Heart left ventricle (tissue), 16 donors: Measurements from ENCODE around the gene DUXB. TPM values are rescaled to one million over a fixed set of nuclear protein-coding genes. Genes with fewer than 3 reads are reported as not detected.

Experiments
- ATAC-seq, 4 donors: fragments of 200-7000 bp; cut with Tn5 transposase; one replicate each; pipeline ENCODE4 v1.9.1; 2020 to 2022; ENCODE audit warnings: moderate library complexity in 4 of 4, mild to moderate bottlenecking in 3 of 4, moderate number of reproducible peaks in 1 of 4
- DNase-seq, 5 donors: peaks; one replicate each; pipeline ENCODE4 v3.0.0-alpha.2; 2020
- H3K27ac ChIP-seq, 12 donors: fragments of 200-600 bp; sonication (generic) in 4 of 12; one replicate each; pipeline versions ENCODE4 v1.5.0 to v1.8.0; 2016 to 2022; ENCODE audit warnings: mild to moderate bottlenecking in 2 of 12
- H3K27me3 ChIP-seq, 9 donors: fragments of 200-600 bp; sonication (generic) in 2 of 9; one replicate each; pipeline versions ENCODE4 v1.5.1 to v1.8.0; 2016 to 2022; ENCODE audit warnings: mild to moderate bottlenecking in 3 of 9
- H3K36me3 ChIP-seq, 9 donors: fragments of 200-600 bp; sonication (generic) in 2 of 9; one replicate each; pipeline versions ENCODE4 v1.5.0 to v1.8.0; 2018 to 2022; ENCODE audit warnings: mild to moderate bottlenecking in 2 of 9
- H3K4me1 ChIP-seq, 12 donors: fragments of 200-600 bp; sonication (generic) in 4 of 12; one replicate each; pipeline versions ENCODE4 v1.5.0 to v1.8.0; 2016 to 2022; ENCODE audit warnings: mild to moderate bottlenecking in 3 of 12
- H3K4me3 ChIP-seq, 12 donors: fragments of 200-600 bp; sonication (generic) in 4 of 12; one replicate each; pipeline versions ENCODE4 v1.5.0 to v1.8.0; 2017 to 2022; ENCODE audit warnings: mild to moderate bottlenecking in 9 of 12, moderate library complexity in 4 of 12
- H3K9me3 ChIP-seq, 12 donors: fragments of 200-600 bp; sonication (generic) in 4 of 12; one replicate each; pipeline versions ENCODE4 v1.5.0 to v1.8.0; 2016 to 2022; ENCODE audit warnings: mild to moderate bottlenecking in 1 of 12
- POLR2A ChIP-seq, 2 donors: fragments of 450-650 bp; IDR thresholded peaks; one replicate each; pipeline ENCODE4 v1.6.1; 2017; ENCODE audit warnings: antibody characterized with exemption in 2 of 2, mild to moderate bottlenecking in 2 of 2, moderate library complexity in 2 of 2
- WGBS, 4 donors: extraction: QIAGEN DNeasy Blood & Tissue Kit in 2 of 4; methylation state at CpG; one replicate each; pipeline versions ENCODE4 v1.1.5 to v1.1.7; 2013 to 2018; 5-methylcytosine and 5-hydroxymethylcytosine counted together
- intact Hi-C, 10 donors: fragments of 100-400 bp; cut with DNase I; formaldehyde crosslinking; loops; one replicate each; pipeline versions ENCODE4 v1.11.1 to v1.14.2; 2022
- long read RNA-seq, 3 donors: library from polyadenylated mRNA; unstranded; transcript quantifications; one replicate each; pipeline ENCODE4 v2.0.0, GENCODE V29; 2020 to 2021
- polyA plus RNA-seq, 2 donors: library from polyadenylated mRNA; stranded (reverse); fragments of 200-250 nt; gene quantifications; one replicate each; pipeline ENCODE4 v1.2.3, GENCODE V29; 2013
- total RNA-seq, 9 donors: library from RNA; depleted of rRNA in 2 of 9; stranded (reverse); fragments of >200 nt in 2 of 9; fragmentation: NEBNext Ultra II Directional in 3 of 9; extraction: Animal tissue kit (Norgen Biotek cat#: 25700) in 3 of 9; gene quantifications; one replicate each; pipeline versions ENCODE4 v1.1.0 to v1.2.4, GENCODE V29; 2016 to 2023
- TF ChIP-seq, protein P1 (sequence below), 12 donors: fragments of 200-600 bp; sonication (generic) in 4 of 12; IDR thresholded peaks; one replicate each; pipeline versions ENCODE4 v1.5.0 to v1.8.0; 2018 to 2022; ENCODE audit warnings: antibody characterized with exemption in 12 of 12, mild to moderate bottlenecking in 5 of 12
- donor health status: ischemic (EF 13 %, LVEDD 7.1; RV severe dilation, severe dysfunction).
- donor health status: healthy with polysubstance abuse.
- donor health status: DM: no; HTN: yes; CAD: no.
- donor health status: DM: no; HTN: no; CAD: no.
- donor health status: ischemic (EF 25% LVEDD 6.9; RV normal size, moderate dysfunction).
- donor health status: ischemic (EF 25% LVEDD 5.7; RV mildly dilated, moderate dysfunction).
- donor health status: healthy.
- donor health status: DM: yes; HTN: yes; CAD: no.
- donor health status: ischemic (EF 35%, LVEDD 5.7; RV mildly dilated, moderate dysfunction).
- donor health status: nonischemic (EF 11% LVEDD 7.7; RV severe dilation, severe dysfunction).
- donor health status: DM: yes; HTN: yes; CAD: no.
- donor health status: PGD.
- donor health status: ischemic (EF 29% LVEDD 5.4; RV normal size, mild dysfunction).
- donor health status: nonischemic (EF 23%, LVEDD 6.1; RV moderate dilation, normal function).

The DUXB gene, protein sequence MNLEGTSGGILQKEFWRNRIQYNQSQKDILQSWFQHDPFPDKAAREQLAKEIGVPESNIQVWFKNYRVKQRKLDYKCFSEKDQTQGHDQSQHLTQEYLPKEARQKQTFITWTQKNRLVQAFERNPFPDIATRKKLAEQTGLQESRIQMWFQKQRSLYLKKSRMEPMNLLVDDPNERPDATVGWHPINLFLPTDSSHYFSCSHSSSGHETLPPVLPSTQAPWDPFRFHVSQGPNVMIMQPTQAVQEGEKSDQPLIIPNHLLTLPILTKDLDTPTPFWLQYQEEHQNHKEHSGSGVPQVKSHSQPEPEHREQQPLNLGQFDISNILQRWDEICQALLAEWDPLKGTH
- total RNA-seq (not detected), polyA plus RNA-seq (not detected)
- long read RNA-seq, donor 1 = 0 reads
- long read RNA-seq, donor 2 = 0 reads
- long read RNA-seq, donor 3 = 0 reads

DNA sequence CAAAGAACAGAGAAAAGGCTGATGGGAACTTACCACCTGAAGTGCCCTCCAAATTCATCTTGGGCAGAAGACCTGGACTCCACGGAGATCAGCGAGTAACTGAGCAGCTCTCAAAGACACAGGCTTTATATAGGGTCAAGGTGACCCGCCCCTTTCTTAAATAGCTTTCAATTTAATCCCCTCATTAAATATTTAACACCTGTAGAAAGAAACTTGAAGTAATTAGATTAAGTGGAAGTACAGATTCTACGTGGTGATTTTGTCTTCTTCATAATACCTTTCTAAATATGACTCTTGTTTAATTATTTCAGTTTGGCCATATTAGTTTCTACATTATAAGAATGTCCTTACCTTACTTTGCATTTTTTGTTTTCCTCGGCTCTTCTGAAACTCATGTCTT is at the start of gene DUXB:
TSS of gene DUXB (minus strand) at position 101 of the 400 bp plus-strand sequence. CDS start at position 58, 43 bp downstream.
- Histone ChIP-seq H3K27me3 (no peaks in the 10 kb centered on the region), H3K4me1 (no peaks in the 10 kb centered on the region), H3K27ac (no peak within 1 kb of the TSS), H3K4me3 (no peak within 1 kb of the TSS), H3K9me3 (no peaks in the 10 kb centered on the region), H3K36me3 (no peaks in the 10 kb centered on the region)
- 81 to 94% (median 92%) methylated on average over 5 of the region's 5 CpGs for WGBS, 4 donors
- ATAC-seq (no peak), DNase-seq (no peak)
- intact Hi-C loops = no loop called here
- no peak for TF ChIP-seq POLR2A (IDR thresholded peaks at IDR 0.05)
- TF ChIP-seq, protein P1, sequence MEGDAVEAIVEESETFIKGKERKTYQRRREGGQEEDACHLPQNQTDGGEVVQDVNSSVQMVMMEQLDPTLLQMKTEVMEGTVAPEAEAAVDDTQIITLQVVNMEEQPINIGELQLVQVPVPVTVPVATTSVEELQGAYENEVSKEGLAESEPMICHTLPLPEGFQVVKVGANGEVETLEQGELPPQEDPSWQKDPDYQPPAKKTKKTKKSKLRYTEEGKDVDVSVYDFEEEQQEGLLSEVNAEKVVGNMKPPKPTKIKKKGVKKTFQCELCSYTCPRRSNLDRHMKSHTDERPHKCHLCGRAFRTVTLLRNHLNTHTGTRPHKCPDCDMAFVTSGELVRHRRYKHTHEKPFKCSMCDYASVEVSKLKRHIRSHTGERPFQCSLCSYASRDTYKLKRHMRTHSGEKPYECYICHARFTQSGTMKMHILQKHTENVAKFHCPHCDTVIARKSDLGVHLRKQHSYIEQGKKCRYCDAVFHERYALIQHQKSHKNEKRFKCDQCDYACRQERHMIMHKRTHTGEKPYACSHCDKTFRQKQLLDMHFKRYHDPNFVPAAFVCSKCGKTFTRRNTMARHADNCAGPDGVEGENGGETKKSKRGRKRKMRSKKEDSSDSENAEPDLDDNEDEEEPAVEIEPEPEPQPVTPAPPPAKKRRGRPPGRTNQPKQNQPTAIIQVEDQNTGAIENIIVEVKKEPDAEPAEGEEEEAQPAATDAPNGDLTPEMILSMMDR (IDR thresholded peaks at IDR 0.05) = no peak

GRCh38 chr16:75750528-75750927 is 49.3 kb upstream of the DUXB start:
- intact Hi-C loops = loop anchor here in 1 of 10 donors (10.0 kb wide), 1 partner anchor 276 kb away; no protein-coding TSS in a partner anchor
- H3K36me3 ChIP-seq = no peaks in the 10 kb centered on the region

GRCh38 chr16:75746359-75746758 is 45.1 kb upstream of the DUXB start:
- WGBS, 4 donors = 87 to 93% (median 87%) methylated on average over 3 of the region's 3 CpGs
- no peak overlapping the region for H3K27ac ChIP-seq
- TF ChIP-seq POLR2A (IDR thresholded peaks at IDR 0.05) = no peak
- TF ChIP-seq, protein P1 (IDR thresholded peaks at IDR 0.05) = no peak
- no peaks in the 10 kb centered on the region for H3K27me3 ChIP-seq
- H3K9me3 ChIP-seq = peaks cover 0 to 18% (median 7%) of the 10 kb centered on the region in 12 donors
- no peak for DNase-seq
- H3K36me3 ChIP-seq = no peaks in the 10 kb centered on the region
- no peak overlapping the region for H3K4me3 ChIP-seq
- intact Hi-C loops = no loop called here
- no peaks in the 10 kb centered on the region for H3K4me1 ChIP-seq
- ATAC-seq = no peak

More at GRCh38 chr16:75750528-75750927, 49.3 kb upstream of the DUXB start:
- no peak overlapping the region for H3K4me3 ChIP-seq
- no peaks in the 10 kb centered on the region for H3K27me3 ChIP-seq
- no peak for ATAC-seq
- TF ChIP-seq, protein P1 (IDR thresholded peaks at IDR 0.05) = no peak
- no peak overlapping the region for H3K27ac ChIP-seq
- no peak for DNase-seq
- H3K9me3 ChIP-seq = no peaks in the 10 kb centered on the region
- H3K4me1 ChIP-seq = no peaks in the 10 kb centered on the region
- 67 to 79% (median 73%) methylated on average over 3 of the region's 3 CpGs for WGBS, 4 donors

DNA sequence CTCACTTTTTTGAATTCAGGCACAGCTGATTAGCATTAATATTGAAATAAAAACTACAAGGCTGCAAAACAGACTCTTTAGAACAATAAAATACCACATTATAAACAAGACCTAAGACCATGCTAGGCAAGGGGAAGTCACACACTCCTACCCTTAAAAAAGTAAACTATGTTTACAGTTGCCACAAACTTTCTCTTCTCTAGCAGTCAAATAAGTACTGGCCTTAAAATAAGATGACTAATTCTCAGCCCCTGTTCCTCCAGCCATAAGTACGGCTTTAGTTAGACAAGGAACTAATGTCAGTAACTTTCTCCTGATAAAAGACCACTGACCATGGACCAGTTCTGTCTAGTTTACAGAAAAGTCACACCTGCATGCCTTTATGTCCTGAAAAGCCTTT is 44.6 kb upstream of the DUXB start:
- Histone ChIP-seq H3K36me3 (no peaks in the 10 kb centered on the region), H3K4me1 (no peaks in the 10 kb centered on the region), H3K27ac (no peak overlapping the region), H3K4me3 (no peak overlapping the region), H3K9me3 (peaks cover 0 to 20% (median 8%) of the 10 kb centered on the region in 12 donors), H3K27me3 (no peaks in the 10 kb centered on the region)
- no peak for DNase-seq
- intact Hi-C loops = no loop called here
- 89 to 100% (median 91%) methylated on average over 1 of the region's 1 CpG for WGBS, 4 donors
- ATAC-seq = no peak
- TF ChIP-seq, protein P1 (IDR thresholded peaks at IDR 0.05) = no peak
- TF ChIP-seq POLR2A (IDR thresholded peaks at IDR 0.05) = no peak
